Measurements from ENCODE around the gene DUSP23. TPM values are rescaled to one million over a fixed set of nuclear protein-coding genes. Genes with fewer than 3 reads are reported as not detected.

The DUSP23 gene
- total RNA-seq, 4 donors from 2014 or later, result 93.1 to 108 (median 98.6) TPM

DNA sequence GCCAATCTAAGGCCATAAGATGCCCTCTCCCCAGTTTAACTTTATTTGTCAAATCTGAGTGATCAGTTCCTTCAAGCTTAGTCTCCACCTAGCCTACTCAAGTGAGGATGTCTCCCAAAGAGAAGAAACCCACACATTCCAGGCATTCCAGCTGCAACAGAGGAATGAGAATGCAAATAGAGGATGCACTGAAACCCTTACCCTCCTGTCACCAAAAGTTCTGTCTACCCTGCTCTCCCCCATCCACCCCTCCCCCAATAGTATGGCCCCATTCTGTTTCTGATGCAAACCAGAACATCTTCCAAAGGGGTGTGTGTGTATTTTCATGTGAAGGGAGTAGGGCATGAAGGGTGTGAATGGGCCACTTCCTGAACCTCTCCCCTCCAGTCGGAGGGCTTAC lies 3.0 kb downstream of the DUSP23 start:
- DNase-seq (ENCODE audit: low spot score) (no peak), ATAC-seq (ENCODE audit: low FRiP score) (no peak)
- TF ChIP-seq, protein P1, sequence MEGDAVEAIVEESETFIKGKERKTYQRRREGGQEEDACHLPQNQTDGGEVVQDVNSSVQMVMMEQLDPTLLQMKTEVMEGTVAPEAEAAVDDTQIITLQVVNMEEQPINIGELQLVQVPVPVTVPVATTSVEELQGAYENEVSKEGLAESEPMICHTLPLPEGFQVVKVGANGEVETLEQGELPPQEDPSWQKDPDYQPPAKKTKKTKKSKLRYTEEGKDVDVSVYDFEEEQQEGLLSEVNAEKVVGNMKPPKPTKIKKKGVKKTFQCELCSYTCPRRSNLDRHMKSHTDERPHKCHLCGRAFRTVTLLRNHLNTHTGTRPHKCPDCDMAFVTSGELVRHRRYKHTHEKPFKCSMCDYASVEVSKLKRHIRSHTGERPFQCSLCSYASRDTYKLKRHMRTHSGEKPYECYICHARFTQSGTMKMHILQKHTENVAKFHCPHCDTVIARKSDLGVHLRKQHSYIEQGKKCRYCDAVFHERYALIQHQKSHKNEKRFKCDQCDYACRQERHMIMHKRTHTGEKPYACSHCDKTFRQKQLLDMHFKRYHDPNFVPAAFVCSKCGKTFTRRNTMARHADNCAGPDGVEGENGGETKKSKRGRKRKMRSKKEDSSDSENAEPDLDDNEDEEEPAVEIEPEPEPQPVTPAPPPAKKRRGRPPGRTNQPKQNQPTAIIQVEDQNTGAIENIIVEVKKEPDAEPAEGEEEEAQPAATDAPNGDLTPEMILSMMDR (IDR thresholded peaks at IDR 0.05), result no peak

DNA sequence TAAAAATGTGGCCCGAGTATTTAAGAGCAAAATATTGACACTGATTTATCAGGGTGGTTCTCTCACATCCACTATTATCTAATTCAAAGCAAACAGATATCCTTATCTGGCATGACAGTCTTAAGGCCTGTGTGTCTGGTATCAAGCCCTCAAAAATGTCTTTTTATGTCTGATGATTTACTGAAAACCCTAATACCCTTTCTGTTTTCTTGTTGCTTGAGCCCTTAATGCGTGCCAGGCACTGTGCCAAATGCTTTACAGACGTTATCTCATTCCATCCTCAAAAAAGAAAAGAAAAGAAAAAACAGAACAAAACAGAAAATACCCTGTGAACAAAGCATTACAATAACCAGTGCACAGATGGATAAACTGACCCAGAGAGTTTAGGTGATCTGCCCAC lies 5.7 kb downstream of the DUSP23 start:
- TF ChIP-seq, protein P1 (IDR thresholded peaks at IDR 0.05), result no peak
- DNase-seq (ENCODE audit: low spot score) (no peak), ATAC-seq (ENCODE audit: low FRiP score) (no peak)

DNA sequence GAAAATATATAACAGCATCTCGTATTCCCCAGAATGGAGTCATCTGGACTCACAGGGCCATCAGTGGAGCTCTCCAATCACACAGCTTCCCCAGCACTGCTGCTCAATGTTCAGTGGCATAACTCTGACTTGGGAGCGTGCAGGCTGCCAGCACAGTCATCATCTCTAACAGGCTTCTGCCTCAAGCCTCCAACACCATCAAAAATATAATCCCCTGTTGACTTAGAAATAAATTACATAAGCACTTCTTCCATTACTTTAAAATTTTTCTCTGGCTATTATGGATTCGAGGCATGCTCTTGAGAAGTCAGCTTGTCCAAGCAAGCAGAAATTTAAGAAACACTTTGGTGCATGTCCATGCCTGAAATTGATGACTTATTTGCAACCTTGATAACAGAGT lies 6.2 kb downstream of the DUSP23 start:
- TF ChIP-seq, protein P1 (IDR thresholded peaks at IDR 0.05), result no peak
- no peak for DNase-seq (ENCODE audit: low spot score)
- no peak for ATAC-seq (ENCODE audit: low FRiP score)

DNA sequence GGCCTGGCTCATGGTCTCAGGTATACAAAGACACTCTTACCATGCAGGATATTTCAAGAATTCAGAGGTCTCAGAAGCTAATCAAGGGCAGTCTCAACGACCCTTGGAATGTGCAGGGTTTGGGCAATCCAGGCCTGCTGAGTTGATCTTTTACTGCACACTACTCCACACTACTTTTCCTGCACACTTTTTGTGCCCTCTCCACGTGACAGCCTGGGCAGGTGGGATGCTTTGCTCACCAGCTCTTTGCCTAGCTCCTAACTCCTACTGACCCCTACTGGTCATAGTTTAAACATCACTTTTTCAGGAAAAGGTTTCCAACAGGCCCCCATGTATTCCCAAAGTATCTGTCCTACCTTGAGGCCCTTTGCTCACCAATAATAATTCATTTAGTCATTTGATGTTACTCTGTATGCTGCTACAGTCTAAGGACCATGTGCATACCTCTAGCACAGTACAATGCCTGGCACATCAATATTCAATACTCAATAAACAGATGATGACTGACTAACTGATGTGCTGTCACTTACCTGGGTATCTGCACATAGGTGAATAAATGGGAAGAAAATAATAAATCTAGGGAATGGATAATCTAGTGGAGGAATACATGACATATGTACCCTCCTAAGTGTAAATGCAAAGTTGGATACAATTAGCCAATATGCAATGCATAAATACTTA lies 9.6 kb downstream of the DUSP23 start:
- DNase-seq (ENCODE audit: low spot score) (no peak), ATAC-seq (ENCODE audit: low FRiP score) (no peak)
- TF ChIP-seq, protein P1 (IDR thresholded peaks at IDR 0.05), result no peak

DNA sequence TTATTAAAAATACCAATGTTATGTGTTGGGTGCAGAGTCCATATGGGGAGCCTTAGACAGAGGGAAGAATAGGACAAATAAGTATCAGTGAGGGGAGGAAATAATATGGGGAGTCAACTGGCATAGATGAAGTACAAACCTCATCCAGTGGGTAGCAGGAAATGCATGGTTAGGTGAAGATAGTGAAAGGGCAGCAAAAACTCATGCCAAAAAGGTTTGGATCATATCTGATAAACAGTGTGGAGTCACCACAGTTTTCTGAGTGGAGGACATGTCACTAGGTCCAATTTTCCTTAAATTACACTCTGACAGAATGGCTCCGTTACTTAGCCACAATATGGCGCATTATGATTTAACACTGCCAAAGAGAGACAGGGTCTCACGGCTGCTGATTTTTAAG lies 10.3 kb downstream of the DUSP23 start:
- ATAC-seq (ENCODE audit: low FRiP score) (no peak), DNase-seq (ENCODE audit: low spot score) (no peak)
- TF ChIP-seq, protein P1 (IDR thresholded peaks at IDR 0.05), result no peak

DNA sequence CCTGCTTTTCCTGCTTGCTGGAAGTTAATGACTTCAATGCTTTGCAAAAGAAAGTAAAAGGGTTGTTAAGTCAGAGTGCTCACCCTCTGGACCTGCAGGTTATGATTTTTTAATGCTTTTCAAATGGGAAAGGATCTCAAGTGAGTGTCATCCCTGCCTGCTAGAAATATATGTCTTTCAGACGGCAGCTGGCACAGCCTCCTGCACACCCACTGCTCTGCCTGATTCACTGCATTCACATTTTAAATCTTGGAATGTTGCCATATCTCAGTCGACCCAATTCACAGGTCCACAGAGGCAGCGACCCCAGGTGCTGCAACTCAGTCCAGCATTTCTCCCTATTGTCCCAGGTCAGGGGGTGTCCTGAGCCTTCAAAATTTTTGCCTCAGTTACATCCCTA lies 10.7 kb downstream of the DUSP23 start:
- TF ChIP-seq, protein P1 (IDR thresholded peaks at IDR 0.05), result no peak
- ATAC-seq (ENCODE audit: low FRiP score), result no peak

DNA sequence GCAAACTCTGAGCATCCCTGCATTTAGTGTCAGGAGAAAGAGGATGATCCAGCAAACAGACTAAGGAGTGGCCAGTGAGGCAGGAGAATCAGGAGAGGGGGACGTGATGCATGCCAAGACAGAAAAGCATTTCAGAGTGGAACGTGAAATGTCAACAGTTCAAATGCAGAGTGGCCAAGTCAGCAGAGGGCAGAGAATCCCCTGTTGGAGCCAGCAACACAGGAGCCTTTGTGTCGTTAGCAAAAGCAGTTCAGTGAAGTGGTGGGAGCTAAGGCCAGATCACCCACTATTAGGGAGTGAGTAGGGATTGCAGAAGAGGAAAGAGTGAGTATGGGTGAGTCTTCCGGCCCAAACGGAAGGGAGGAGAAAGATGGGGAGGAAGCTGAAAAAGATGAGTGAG lies 14.8 kb downstream of the DUSP23 start:
- DNase-seq (ENCODE audit: low spot score) (no peak), ATAC-seq (ENCODE audit: low FRiP score) (no peak)
- TF ChIP-seq, protein P1 (IDR thresholded peaks at IDR 0.05), result no peak

More for the DNA sequence above, 10.7 kb downstream of the DUSP23 start:
- DNase-seq (ENCODE audit: low spot score), result no peak

All from omental fat pad (tissue), 4 donors.